Measurements from ENCODE around the gene AHI1.

The AHI1 gene

DNA sequence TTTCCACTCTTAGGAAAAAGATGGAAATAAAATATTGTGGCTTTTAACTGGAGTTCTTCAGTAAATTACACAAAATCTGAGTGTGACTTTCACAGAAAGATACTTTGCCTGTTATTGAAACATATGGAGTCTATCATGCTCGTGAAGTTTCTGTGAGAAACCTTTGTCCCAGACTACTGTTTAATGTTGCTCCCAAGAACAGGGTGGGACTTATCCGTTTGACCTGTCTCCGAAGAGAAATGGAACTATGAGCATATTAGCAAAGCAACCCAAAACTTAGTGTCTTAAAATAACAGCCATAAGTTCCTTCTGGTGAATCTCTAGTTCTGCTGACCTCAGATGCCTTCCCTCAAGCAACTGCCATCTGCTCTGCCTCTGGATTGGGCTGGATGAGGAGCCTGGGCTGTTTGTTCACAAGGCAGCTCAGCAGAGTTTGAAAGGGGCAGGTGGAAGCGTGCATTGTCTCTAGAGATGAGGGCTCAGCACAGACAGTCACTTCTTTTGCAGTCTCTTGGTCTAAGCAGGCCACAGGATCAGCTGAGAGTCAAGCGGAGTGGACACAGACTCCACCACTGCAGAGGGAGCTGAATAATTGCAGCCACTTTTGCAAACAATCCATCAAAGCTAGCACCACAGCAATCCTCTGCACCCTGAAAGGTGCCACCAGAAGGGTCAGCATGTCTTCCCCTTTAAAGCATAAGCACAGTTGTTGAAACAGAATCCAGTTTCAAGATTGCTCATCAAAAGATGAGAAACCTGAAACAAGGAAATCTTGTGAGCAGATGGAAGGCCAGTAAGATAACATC is 263.7 kb downstream of the AHI1 start:
- DNase-seq (ENCODE audit: low read depth in 2 of 2): no peak
